HL-60 (cell line): ENCODE data around the gene SPTB.

Source experiments
- DNase-seq, 2 experiments: peaks; one replicate each; pipeline ENCODE4 v3.0.0-alpha.2; 2010 to 2020; ENCODE audit warnings: low read depth in 1 of 2, low spot score in 1 of 2
- H3K27ac ChIP-seq: fragments of 250-450 bp; sonication (Bioruptor Pico); replicated peaks from 2 replicates; pipeline ENCODE4 v1.5.1; 2020; ENCODE audit warnings: mild to moderate bottlenecking, moderate library complexity
- H3K27me3 ChIP-seq: fragments of 250-450 bp; sonication (Bioruptor Pico); 2 replicates; pipeline ENCODE4 v1.5.1; 2021; ENCODE audit warnings: mild to moderate bottlenecking, moderate library complexity; ENCODE audit not compliant: insufficient read depth, poor library complexity, severe bottlenecking
- H3K4me3 ChIP-seq: replicated peaks from 2 replicates; pipeline ENCODE4 v1.5.1; 2011; ENCODE audit warnings: mild to moderate bottlenecking, control low read depth, low read length; ENCODE audit not compliant: insufficient read depth
- CTCF ChIP-seq: IDR thresholded peaks from one replicate; pipeline ENCODE4 v1.5.1; 2011; ENCODE audit warnings: low read length, control low read depth, inconsistent platforms; ENCODE audit not compliant: insufficient read depth
- GABPA ChIP-seq: IDR thresholded peaks from 2 replicates; pipeline ENCODE4 v1.6.1; 2012; ENCODE audit warnings: low read depth
- POLR2AphosphoS5 ChIP-seq: IDR thresholded peaks from 2 replicates; pipeline ENCODE4 v1.6.1; 2012; ENCODE audit warnings: low read depth
- REST ChIP-seq: IDR thresholded peaks from 2 replicates; pipeline ENCODE4 v1.6.1; 2012; ENCODE audit warnings: low read depth; ENCODE audit not compliant: insufficient replicate concordance
- SPI1 ChIP-seq: IDR thresholded peaks from 2 replicates; pipeline ENCODE4 v1.6.1; 2012; ENCODE audit warnings: low read depth, mild to moderate bottlenecking, borderline replicate concordance

The SPTB gene

GRCh38 chr14:64831419-64831818 is 48.3 kb downstream of the SPTB start:
- Histone ChIP-seq H3K27ac (no peak overlapping the region), H3K4me3 (no peak overlapping the region), H3K27me3 (no peaks in the 10 kb centered on the region)
- DNase-seq = no peak
- no peak for TF ChIP-seq SPI1
- no peak for TF ChIP-seq GABPA

- no peak for DNase-seq
- TF ChIP-seq POLR2AphosphoS5 = no peak
- peak; percentile 73 for TF ChIP-seq SPI1
- no peak for TF ChIP-seq GABPA
- no peak for TF ChIP-seq CTCF
These were observed 48.7 kb downstream of the SPTB start for GRCh38 chr14:64830961-64831360.

GRCh38 chr14:64828071-64828470 is 51.6 kb downstream of the SPTB start:
- no peak for DNase-seq
- Histone ChIP-seq H3K27ac (no peak overlapping the region), H3K27me3 (no peaks in the 10 kb centered on the region)

More at GRCh38 chr14:64830961-64831360, 48.7 kb downstream of the SPTB start:
- H3K27me3 ChIP-seq = no peaks in the 10 kb centered on the region
- H3K4me3 ChIP-seq = no peak overlapping the region
- H3K27ac ChIP-seq = no peak overlapping the region

GRCh38 chr14:64826845-64827244 is 52.9 kb downstream of the SPTB start:
- Histone ChIP-seq H3K27me3 (no peaks in the 10 kb centered on the region), H3K27ac (no peak overlapping the region), H3K4me3 (no peak overlapping the region)
- DNase-seq = peak; percentile 72 to 74
- TF ChIP-seq CTCF (no peak), SPI1 (no peak), POLR2AphosphoS5 (no peak), GABPA (no peak), REST (no peak)

More at GRCh38 chr14:64828071-64828470, 51.6 kb downstream of the SPTB start:
- no peak overlapping the region for H3K4me3 ChIP-seq
- TF ChIP-seq POLR2AphosphoS5 (no peak), SPI1 (no peak), GABPA (no peak), REST (no peak), CTCF (no peak)
